ENCODE data around the gene MADCAM1. TPM values are rescaled to one million over a fixed set of nuclear protein-coding genes. Genes with fewer than 3 reads are reported as not detected.

MADCAM1 gene
- total RNA-seq, 4 donors from 2014 or later: 0.56 to 3.1 TPM; not detected in 2

DNA sequence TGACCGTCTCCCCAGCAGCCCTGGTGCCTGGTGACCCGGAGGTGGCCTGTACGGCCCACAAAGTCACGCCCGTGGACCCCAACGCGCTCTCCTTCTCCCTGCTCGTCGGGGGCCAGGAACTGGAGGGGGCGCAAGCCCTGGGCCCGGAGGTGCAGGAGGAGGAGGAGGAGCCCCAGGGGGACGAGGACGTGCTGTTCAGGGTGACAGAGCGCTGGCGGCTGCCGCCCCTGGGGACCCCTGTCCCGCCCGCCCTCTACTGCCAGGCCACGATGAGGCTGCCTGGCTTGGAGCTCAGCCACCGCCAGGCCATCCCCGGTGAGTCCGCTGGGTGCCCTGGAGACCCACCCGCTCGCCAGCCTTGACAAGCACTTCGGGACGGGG is 2.2 kb downstream of the MADCAM1 start:
- Histone ChIP-seq H3K4me1 (peaks cover 0 to 11% of the 10 kb centered on the region in 2 donors), H3K9me3 (no peaks in the 10 kb centered on the region), H3K4me3 (replicated peaks in 1 of 3) (no peak overlapping the region), H3K36me3 (no peaks in the 10 kb centered on the region), H3K27ac (no peak overlapping the region), H3K27me3 (peaks cover 26% of the 10 kb centered on the region)
- TF ChIP-seq, protein P1, sequence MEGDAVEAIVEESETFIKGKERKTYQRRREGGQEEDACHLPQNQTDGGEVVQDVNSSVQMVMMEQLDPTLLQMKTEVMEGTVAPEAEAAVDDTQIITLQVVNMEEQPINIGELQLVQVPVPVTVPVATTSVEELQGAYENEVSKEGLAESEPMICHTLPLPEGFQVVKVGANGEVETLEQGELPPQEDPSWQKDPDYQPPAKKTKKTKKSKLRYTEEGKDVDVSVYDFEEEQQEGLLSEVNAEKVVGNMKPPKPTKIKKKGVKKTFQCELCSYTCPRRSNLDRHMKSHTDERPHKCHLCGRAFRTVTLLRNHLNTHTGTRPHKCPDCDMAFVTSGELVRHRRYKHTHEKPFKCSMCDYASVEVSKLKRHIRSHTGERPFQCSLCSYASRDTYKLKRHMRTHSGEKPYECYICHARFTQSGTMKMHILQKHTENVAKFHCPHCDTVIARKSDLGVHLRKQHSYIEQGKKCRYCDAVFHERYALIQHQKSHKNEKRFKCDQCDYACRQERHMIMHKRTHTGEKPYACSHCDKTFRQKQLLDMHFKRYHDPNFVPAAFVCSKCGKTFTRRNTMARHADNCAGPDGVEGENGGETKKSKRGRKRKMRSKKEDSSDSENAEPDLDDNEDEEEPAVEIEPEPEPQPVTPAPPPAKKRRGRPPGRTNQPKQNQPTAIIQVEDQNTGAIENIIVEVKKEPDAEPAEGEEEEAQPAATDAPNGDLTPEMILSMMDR (IDR thresholded peaks at IDR 0.05): no peak
- no peak for TF ChIP-seq POLR2A (IDR thresholded peaks at IDR 0.05)
- intact Hi-C loops (cut with DNase I): no loop called here
- WGBS, 2 donors: 15 to 18% methylated on average over 4 of the region's 26 CpGs
- no peak for DNase-seq

DNA sequence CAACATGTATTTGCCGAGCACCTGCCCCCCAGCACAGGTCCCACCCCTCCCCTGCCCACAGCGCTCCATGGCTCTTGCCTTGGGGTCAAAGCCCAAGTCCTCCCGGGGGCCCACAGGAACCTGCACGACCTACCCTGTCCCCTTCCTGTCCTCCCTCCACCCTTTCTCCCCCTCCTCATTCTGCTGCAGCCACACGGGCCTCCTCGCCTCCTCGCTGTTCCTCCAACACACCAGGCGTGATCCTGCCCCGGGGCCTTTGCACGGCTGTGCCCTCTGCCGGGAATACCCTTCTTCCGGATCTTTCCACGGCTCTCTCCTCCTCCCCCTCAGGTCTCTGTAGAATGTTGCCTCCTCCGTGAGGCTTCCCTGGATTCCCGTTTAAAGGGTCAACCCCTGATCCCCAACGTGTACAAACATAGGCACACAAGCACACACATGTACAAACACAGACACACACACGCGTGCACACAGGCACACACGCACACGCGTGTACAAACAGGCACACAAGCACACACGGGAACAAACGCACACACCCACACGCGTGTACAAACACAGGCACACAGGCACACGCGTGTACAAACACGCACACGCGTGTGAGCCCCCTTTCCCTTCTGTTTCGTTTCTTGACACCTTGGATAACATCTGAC is 2.8 kb downstream of the MADCAM1 start:
- intact Hi-C loops (cut with DNase I): no loop called here
- TF ChIP-seq, protein P1 (IDR thresholded peaks at IDR 0.05): no peak
- TF ChIP-seq POLR2A (IDR thresholded peaks at IDR 0.05): no peak
- DNase-seq: no peak

DNA sequence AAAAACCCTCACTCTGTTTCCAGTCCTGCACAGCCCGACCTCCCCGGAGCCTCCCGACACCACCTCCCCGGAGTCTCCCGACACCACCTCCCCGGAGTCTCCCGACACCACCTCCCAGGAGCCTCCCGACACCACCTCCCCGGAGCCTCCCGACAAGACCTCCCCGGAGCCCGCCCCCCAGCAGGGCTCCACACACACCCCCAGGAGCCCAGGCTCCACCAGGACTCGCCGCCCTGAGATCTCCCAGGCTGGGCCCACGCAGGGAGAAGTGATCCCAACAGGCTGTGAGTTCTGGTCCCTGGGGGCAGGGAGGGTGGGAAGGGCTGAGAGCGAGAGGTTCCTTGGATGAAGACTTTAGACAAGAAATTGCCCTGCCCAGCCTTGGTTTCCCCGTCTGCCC is 5.4 kb downstream of the MADCAM1 start:
- no peak for DNase-seq
- no peaks in the 10 kb centered on the region for H3K9me3 ChIP-seq
- WGBS, 2 donors: 77 to 89% methylated on average over 13 to 17 of the region's 17 CpGs
- peaks cover 5 to 16% of the 10 kb centered on the region in 2 donors for H3K4me1 ChIP-seq
- H3K4me3 ChIP-seq (replicated peaks in 1 of 3): no peak overlapping the region
- no peaks in the 10 kb centered on the region for H3K36me3 ChIP-seq
- peaks cover 19% of the 10 kb centered on the region for H3K27me3 ChIP-seq
- no peak overlapping the region for H3K27ac ChIP-seq
- intact Hi-C loops (cut with DNase I): no loop called here
- no peak for TF ChIP-seq POLR2A (IDR thresholded peaks at IDR 0.05)
- TF ChIP-seq, protein P1 (IDR thresholded peaks at IDR 0.05): no peak

More for the DNA sequence above, 2.8 kb downstream of the MADCAM1 start:
- no peak overlapping the region for H3K27ac ChIP-seq
- H3K9me3 ChIP-seq: no peaks in the 10 kb centered on the region
- H3K4me1 ChIP-seq: peaks cover 0 to 11% of the 10 kb centered on the region in 2 donors
- WGBS, 2 donors: 75 to 79% methylated on average over 28 to 31 of the region's 31 CpGs
- no peak overlapping the region for H3K4me3 ChIP-seq (replicated peaks in 1 of 3)
- H3K36me3 ChIP-seq: no peaks in the 10 kb centered on the region
- peaks cover 26% of the 10 kb centered on the region for H3K27me3 ChIP-seq

DNA sequence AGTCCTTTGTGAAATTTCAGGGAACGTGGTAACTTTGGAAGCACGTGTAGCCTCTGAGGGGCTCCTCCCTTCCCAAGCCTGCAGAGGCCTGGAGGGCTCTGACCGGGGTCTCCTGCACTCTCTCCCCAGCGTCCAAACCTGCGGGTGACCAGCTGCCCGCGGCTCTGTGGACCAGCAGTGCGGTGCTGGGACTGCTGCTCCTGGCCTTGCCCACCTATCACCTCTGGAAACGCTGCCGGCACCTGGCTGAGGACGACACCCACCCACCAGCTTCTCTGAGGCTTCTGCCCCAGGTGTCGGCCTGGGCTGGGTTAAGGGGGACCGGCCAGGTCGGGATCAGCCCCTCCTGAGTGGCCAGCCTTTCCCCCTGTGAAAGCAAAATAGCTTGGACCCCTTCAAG is 8.3 kb downstream of the MADCAM1 start:
- H3K36me3 ChIP-seq: no peaks in the 10 kb centered on the region
- H3K27ac ChIP-seq: no peak overlapping the region
- no peaks in the 10 kb centered on the region for H3K9me3 ChIP-seq
- TF ChIP-seq, protein P1 (IDR thresholded peaks at IDR 0.05): no peak
- no peak for TF ChIP-seq POLR2A (IDR thresholded peaks at IDR 0.05)
- H3K4me3 ChIP-seq (replicated peaks in 1 of 3): no peak overlapping the region
- H3K27me3 ChIP-seq: no peaks in the 10 kb centered on the region
- H3K4me1 ChIP-seq: peaks cover 14 to 16% of the 10 kb centered on the region in 2 donors
- DNase-seq: no peak
- 87 to 90% methylated on average over 7 to 11 of the region's 14 CpGs for WGBS, 2 donors
- intact Hi-C loops (cut with DNase I): no loop called here

DNA sequence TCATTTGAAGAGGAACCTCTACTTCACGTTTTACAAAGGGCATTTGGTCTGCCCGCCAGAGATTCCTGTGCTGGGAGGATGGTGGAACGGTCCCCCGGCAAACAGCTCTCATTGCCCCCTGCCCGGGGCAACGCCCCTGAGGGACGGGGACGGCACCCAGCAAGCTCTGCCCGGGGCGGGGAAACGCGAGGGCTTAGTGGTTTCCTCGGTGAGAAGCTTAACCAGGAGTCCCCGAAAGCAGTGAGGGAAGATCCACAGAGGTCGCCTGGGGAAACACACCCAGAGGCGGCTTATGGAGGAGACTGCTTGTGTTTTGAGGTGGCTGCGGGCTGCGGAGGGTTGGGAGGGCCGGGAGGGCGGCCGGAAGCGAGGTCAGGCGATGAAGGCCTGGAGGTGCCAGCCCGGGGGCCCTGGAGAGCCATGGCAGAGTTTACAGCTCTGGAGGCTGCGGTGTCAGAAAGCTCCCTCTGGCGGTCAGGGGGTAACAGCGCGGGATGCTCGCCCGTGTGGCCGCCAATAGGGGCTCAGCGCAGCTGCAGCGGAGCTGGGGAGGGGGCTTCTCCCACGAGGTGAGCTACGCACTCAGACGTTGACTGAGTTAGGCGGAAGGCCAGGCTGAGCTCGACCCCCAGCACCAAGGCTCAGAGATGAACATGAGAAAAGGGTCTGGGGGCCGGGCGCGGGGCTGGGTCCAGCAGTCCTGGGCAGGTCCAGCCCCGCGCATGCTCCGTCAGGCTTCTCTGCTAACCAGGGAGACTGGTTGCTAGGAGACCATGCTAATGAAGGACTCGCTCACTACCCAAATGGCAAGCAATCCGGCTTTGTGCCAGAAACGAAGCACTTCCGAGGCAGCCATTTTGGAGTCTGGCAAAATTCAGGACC is 10.4 kb downstream of the MADCAM1 start:
- Histone ChIP-seq H3K4me1 (peaks cover 14 to 16% of the 10 kb centered on the region in 2 donors), H3K27ac (peak overlapping the region; percentile 77 to 87 (median 86)), H3K36me3 (no peaks in the 10 kb centered on the region), H3K4me3 (replicated peaks in 1 of 3) (peak overlapping the region in 1 of 3 donors; percentile 69), H3K27me3 (no peaks in the 10 kb centered on the region), H3K9me3 (no peaks in the 10 kb centered on the region)
- TF ChIP-seq POLR2A (IDR thresholded peaks at IDR 0.05): no peak
- TF ChIP-seq, protein P1 (IDR thresholded peaks at IDR 0.05): peak; percentile 90 to 98 (median 98)
- 2 to 5% methylated on average over 24 to 45 of the region's 48 CpGs for WGBS, 2 donors
- intact Hi-C loops (cut with DNase I): no loop called here
- peak; percentile 100 for DNase-seq

Measured in thyroid gland (tissue), 4 donors.